Measurements from ENCODE around the gene ABHD17A.

Gene ABHD17A

GRCh38 chr19:1832046-1832663, 53.1 kb downstream of the ABHD17A start:
- DNase-seq = no peak

DNA sequence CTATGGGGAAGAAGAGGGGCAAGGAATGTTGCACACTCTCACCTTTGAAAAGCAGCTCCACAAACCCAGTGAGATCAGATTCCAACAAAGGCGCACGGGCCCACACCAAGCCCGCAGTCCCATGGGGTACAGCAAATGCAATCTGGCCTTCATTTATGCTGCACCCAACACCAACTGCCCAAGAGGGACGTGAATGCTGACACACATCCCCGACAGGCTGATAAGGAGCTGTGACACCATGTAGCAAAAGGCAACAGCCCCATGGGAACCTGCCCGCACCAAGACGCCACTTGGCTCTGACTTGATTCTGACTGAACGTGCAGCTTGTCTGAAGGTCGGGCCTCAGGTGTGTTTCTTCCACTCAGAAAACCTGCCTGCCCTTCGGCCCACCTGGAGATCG, 54.3 kb downstream of the ABHD17A start:
- no peak for DNase-seq

DNA sequence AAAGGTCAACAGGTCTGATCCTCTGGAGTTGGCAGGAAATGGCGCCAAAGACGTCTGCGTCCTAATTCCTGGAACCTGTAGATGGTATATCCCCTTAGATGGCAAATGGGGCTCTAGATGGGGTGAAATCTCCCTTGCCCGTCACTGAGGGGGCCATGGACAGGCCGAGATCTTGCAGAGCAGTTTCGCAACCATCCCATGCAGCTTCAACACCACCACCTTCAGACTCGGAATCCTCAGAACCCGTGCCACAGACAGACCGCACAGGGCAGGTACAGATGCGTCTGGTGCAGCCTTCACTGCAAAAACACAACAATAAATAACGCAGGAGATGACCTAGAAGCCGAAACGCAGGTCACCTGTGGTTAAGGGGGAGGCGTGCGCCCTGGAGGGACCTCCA, 54.7 kb downstream of the ABHD17A start:
- no peak for DNase-seq

- no peak for DNase-seq
Observed at GRCh38 chr19:1829958-1830357, 55.3 kb downstream of the ABHD17A start.

DNA sequence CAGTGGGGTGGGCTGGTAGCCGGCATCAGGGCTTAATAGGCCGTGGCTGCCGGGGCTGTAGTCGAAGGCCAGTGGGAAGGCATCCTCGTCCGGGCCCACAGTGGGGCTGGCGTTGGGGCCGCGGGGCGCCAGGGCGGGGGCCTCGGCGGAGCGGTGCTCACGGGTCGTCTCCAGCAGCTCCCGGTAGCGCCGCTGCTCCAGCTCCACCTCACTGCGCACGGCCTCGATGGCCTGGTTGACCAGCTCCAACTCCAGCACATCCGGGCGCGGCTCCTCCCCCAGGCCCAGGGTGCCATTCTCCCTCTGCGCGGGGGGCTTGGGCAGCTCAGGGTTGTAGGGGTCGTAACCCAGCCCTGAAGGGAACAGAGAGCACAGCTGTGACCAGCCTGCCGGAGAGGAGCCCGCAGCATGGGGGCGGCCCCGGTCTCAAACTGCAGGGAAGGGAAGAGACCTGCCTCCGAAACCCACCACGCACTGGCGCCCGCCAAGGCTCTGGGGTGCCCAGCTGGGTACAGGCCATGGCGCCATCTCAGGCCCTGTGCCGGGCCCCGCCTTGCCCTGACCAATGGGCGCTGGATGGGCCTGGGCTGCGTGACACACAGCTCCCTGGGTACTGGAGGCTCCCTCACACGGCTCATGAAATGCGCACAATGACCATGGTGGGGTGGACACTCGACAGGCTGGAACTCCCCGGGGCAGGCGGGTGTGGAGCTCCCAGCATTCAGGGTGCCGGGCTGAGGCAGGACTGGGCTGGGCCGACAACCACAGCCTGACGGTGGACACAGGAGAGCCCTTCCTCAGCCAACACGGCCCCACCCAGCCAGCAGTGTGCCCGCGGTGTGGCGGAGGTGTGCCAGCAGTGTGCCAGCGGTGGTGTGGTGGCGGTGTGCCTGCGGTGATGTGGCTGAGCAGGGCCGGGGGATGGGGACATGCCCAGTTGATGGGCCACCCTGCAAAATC, 56.7 kb downstream of the ABHD17A start:
- no peak for DNase-seq

- no peak for DNase-seq
Observed at GRCh38 chr19:1827566-1828278, 57.6 kb downstream of the ABHD17A start.
